ENCODE data around the gene METTL8. TPM values are rescaled to one million over a fixed set of nuclear protein-coding genes. Genes with fewer than 3 reads are reported as not detected.
A peak's percentile ranks its signal among the peaks of the same experiment; 100 is the strongest.

Gene METTL8
- total and polyA plus RNA-seq, 2 of the 13 experiments (the other 11 are each of a cell fraction or from before 2014, with no cell fraction given) = 18.6 to 68.2 TPM

- Histone ChIP-seq H3K9me3 (ENCODE audit: low read length) (no peaks in the 10 kb centered on the region), H3K27me3 (ENCODE audit: control insufficient read depth in 1 of 2, insufficient read depth in 2 of 2, low read length in 2 of 2) (no peaks in the 10 kb centered on the region; a peak in 1 of 5 replicates), H4K20me1 (ENCODE audit: insufficient read depth, low read length) (no peaks in the 10 kb centered on the region), H3K4me1 (ENCODE audit: insufficient read depth, low read length) (peaks cover 13% of the 10 kb centered on the region), H3K9ac (ENCODE audit: insufficient read depth, low read depth, low read length) (no peak overlapping the region), H2AFZ (ENCODE audit: low read length) (no peak overlapping the region), H3K4me3 (replicated peaks in 1 of 3; ENCODE audit: insufficient read depth in 1 of 3, low read depth in 2 of 3, low read length in 3 of 3) (no peak overlapping the region), H3K27ac (ENCODE audit: extremely low read length, insufficient read depth, low read length) (no peak overlapping the region), H3K79me2 (ENCODE audit: insufficient read depth, low read length) (no peaks in the 10 kb centered on the region), H3K36me3 (replicated peaks in 1 of 2; ENCODE audit: control insufficient read depth in 1 of 2, insufficient read depth in 2 of 2, low read length in 2 of 2) (no peaks in the 10 kb centered on the region), H3K4me2 (ENCODE audit: low read depth, low read length) (no peak overlapping the region)
- TF ChIP-seq PHF5A (CRISPR knock-in tag; IDR thresholded peaks at IDR 0.05; ENCODE audit: low read depth, unreplicated experiment) (no peak), FOXO1 (CRISPR knock-in tag; IDR thresholded peaks at IDR 0.05) (no peak), ZNF589 (CRISPR knock-in tag; conservative IDR thresholded peaks at IDR 0.05) (no peak), NR2F1 (CRISPR knock-in tag; IDR thresholded peaks at IDR 0.05) (no peak), ZNF343 (CRISPR knock-in tag; IDR thresholded peaks at IDR 0.05) (no peak), ZNF101 (CRISPR knock-in tag; IDR thresholded peaks at IDR 0.05; ENCODE audit: borderline replicate concordance, low read depth) (no peak), MED13 (CRISPR knock-in tag; IDR thresholded peaks at IDR 0.05) (no peak), RFXAP (CRISPR knock-in tag; IDR thresholded peaks at IDR 0.05; ENCODE audit: borderline replicate concordance) (no peak), TEF (CRISPR knock-in tag; IDR thresholded peaks at IDR 0.05) (no peak), CREB1 (IDR thresholded peaks at IDR 0.05) (no peak), CREB1 (CRISPR knock-in tag; IDR thresholded peaks at IDR 0.05) (no peak), ZNF234 (CRISPR knock-in tag; conservative IDR thresholded peaks at IDR 0.05) (no peak), CENPT (CRISPR knock-in tag; IDR thresholded peaks at IDR 0.05; ENCODE audit: low read depth) (no peak), E2F1 (CRISPR knock-in tag; IDR thresholded peaks at IDR 0.05) (no peak), KLF12 (CRISPR knock-in tag; IDR thresholded peaks at IDR 0.05; ENCODE audit: borderline replicate concordance) (no peak), ZNF513 (CRISPR knock-in tag; conservative IDR thresholded peaks at IDR 0.05) (no peak), EHMT2 (IDR thresholded peaks at IDR 0.05; ENCODE audit: borderline replicate concordance, low read depth, low read length) (no peak), BRD4 (CRISPR knock-in tag; IDR thresholded peaks at IDR 0.05) (no peak)
- ChIA-PET POLR2A (interaction anchor here (1.0 kb wide), 1 partner anchor 314 kb away, joined by 3 read pairs; no protein-coding TSS in a partner anchor), CTCF (ENCODE audit: low intra/inter-chr PET ratio, low total read pairs) (no interaction called here)
- in situ Hi-C loops (cut with HindIII; ENCODE audit: extremely low pct_ligation_motif_present, low pct_unique_long_range_greater_than_20kb) (no loop called here), intact Hi-C loops (cut with micrococcal nuclease; ENCODE audit: unreplicated experiment) (no loop called here)
- FAIRE-seq (peak; percentile 23), DNase-seq (ENCODE audit: low spot score) (no peak), ATAC-seq (no peak)
- BruUV-seq (replicated peaks) = no TSS peak
These were observed 146.7 kb downstream of the METTL8 start for GRCh38 chr2:171287036-171287571.

All from HepG2 (cell line).